Measurements from ENCODE around the gene CCBE1. TPM values are rescaled to one million over a fixed set of nuclear protein-coding genes. Genes with fewer than 3 reads are reported as not detected.

The CCBE1 gene
- total and polyA plus RNA-seq, 9 of the 15 experiments (the other 6 are each of a cell fraction or from before 2014, with no cell fraction given) = 0.20 TPM; not detected in 8

GRCh38 chr18:59620381-59620780 lies 76.8 kb downstream of the CCBE1 start:
- WGBS (ENCODE audit: insufficient coverage, low coverage, missing lambda C conversion rate) = 0% methylated on average over 1 of the region's 1 CpG
- no peak overlapping the region for H2AFZ ChIP-seq (ENCODE audit: low read depth, low read length)
- POLR2A ChIA-PET = no interaction called here
- in situ Hi-C loops (cut with MboI) = no loop called here
- H3K36me3 ChIP-seq (ENCODE audit: control insufficient read depth, insufficient read depth, low read length) = no peaks in the 10 kb centered on the region
- no peaks in the 10 kb centered on the region for H3K27me3 ChIP-seq (ENCODE audit: control insufficient read depth in 2 of 2, insufficient read depth in 2 of 2, low read length in 2 of 2)
- BruUV-seq (replicated peaks) = no TSS peak
- DNase-seq (ENCODE audit: extremely low read depth in 1 of 4, low spot score in 3 of 4) (no peak), FAIRE-seq (no peak), ATAC-seq (no peak)
- no peak overlapping the region for H3K27ac ChIP-seq (ENCODE audit: extremely low read depth, low read depth, low read length)
- no peaks in the 10 kb centered on the region for H3K4me1 ChIP-seq (replicated peaks in 1 of 2; ENCODE audit: control insufficient read depth in 2 of 2, insufficient read depth in 2 of 2, low read length in 2 of 2)
- TF ChIP-seq BDP1 (IDR thresholded peaks at IDR 0.05; ENCODE audit: insufficient read depth, insufficient read length) = no peak
- TF ChIP-seq COPS2 (conservative IDR thresholded peaks at IDR 0.05) = no peak
- no peak for TF ChIP-seq SMARCA5 (IDR thresholded peaks at IDR 0.05)
- TF ChIP-seq ZBTB12 (CRISPR knock-in tag; IDR thresholded peaks at IDR 0.05) = no peak
- TF ChIP-seq TOE1 (IDR thresholded peaks at IDR 0.05; ENCODE audit: borderline replicate concordance) = no peak
- no peak for TF ChIP-seq TOE1 (CRISPR knock-in tag; IDR thresholded peaks at IDR 0.05; ENCODE audit: borderline replicate concordance, low read depth)
- no peak for TF ChIP-seq FOXA3 (CRISPR knock-in tag; conservative IDR thresholded peaks at IDR 0.05 in 1 of 2, IDR thresholded peaks at IDR 0.05 in 1 of 2)
- no peak for TF ChIP-seq RUNX1 (IDR thresholded peaks at IDR 0.05; ENCODE audit: low read depth)
- no peak for TF ChIP-seq SIX5 (IDR thresholded peaks at IDR 0.05; ENCODE audit: borderline replicate concordance in 1 of 2, insufficient read depth in 1 of 2, low read depth in 1 of 2, low read length in 2 of 2)
- no peak for TF ChIP-seq NCOA2 (IDR thresholded peaks at IDR 0.05; ENCODE audit: partially characterized antibody in 2 of 2)
- TF ChIP-seq FUS (optimal IDR thresholded peaks at IDR 0.05; ENCODE audit: low read depth, low read length) = no peak
- H3K9ac ChIP-seq (ENCODE audit: insufficient read depth in 1 of 2, low read depth in 2 of 2, low read length in 2 of 2) = no peak overlapping the region
- no peak overlapping the region for H3K4me2 ChIP-seq (ENCODE audit: insufficient read depth, low read length)
- H3K9me1 ChIP-seq (ENCODE audit: control insufficient read depth, insufficient read depth, low read length) = no peaks in the 10 kb centered on the region
- H3K9me3 ChIP-seq (replicated peaks; ENCODE audit: control insufficient read depth, insufficient read depth, low read depth, low read length) = no peaks in the 10 kb centered on the region
- no peaks in the 10 kb centered on the region for H3K79me2 ChIP-seq (ENCODE audit: control insufficient read depth, insufficient read depth, low read length)
- intact Hi-C loops (cut with micrococcal nuclease) = no loop called here
- CTCF ChIA-PET (ENCODE audit: low intra/inter-chr PET ratio) = no interaction called here
- no peaks in the 10 kb centered on the region for H4K20me1 ChIP-seq (replicated peaks; ENCODE audit: control insufficient read depth, insufficient read depth, low read length)
- H3K4me3 ChIP-seq = no peak overlapping the region
